Colon (tissue), 2 donors: Measurements from ENCODE around the gene CCT8L2.
"Not testable (repeated sequence)": the region's sequence is repeated elsewhere in the genome, so short reads cannot be mapped to it uniquely, and the experiment has no call there.

Source experiments
- FAIRE-seq: peaks from 2 replicates; lab custom pipeline; 2012; peaks lifted over from hg19 to GRCh38; lab: Jason Lieb, UNC
- donor health status: control.
- donor health status: control.

The CCT8L2 gene

GRCh38 chr22:16592710-16593109 is at the start of gene CCT8L2:
Gene CCT8L2, minus strand, starts transcription at chr22:16592810. Its CDS starts 260 bp downstream, at chr22:16592550.
- FAIRE-seq: not testable (repeated sequence)

GRCh38 chr22:16635442-16635841 is 42.8 kb upstream of the CCT8L2 start:
- not testable (repeated sequence) for FAIRE-seq

GRCh38 chr22:16634092-16634491 is 41.5 kb upstream of the CCT8L2 start:
- FAIRE-seq: not testable (repeated sequence)

- FAIRE-seq: peak; percentile 94
Measured at GRCh38 chr22:16628476-16628875, 35.9 kb upstream of the CCT8L2 start.

- FAIRE-seq: peak; percentile 58
Measured at GRCh38 chr22:16625018-16625417, 32.4 kb upstream of the CCT8L2 start.

- peak; percentile 61 for FAIRE-seq
Measured at GRCh38 chr22:16623595-16623994, 31.0 kb upstream of the CCT8L2 start.

- not testable (repeated sequence) for FAIRE-seq
Measured at GRCh38 chr22:16617516-16617915, 24.9 kb upstream of the CCT8L2 start.

GRCh38 chr22:16616390-16616938 is 23.9 kb upstream of the CCT8L2 start:
- not testable (repeated sequence) for FAIRE-seq

GRCh38 chr22:16615606-16616245 is 23.1 kb upstream of the CCT8L2 start:
- FAIRE-seq: not testable (repeated sequence)

- FAIRE-seq: no peak
Measured at GRCh38 chr22:16609548-16610261, 17.1 kb upstream of the CCT8L2 start.

- no peak for FAIRE-seq
Measured at GRCh38 chr22:16608931-16609330, 16.3 kb upstream of the CCT8L2 start.

GRCh38 chr22:16604257-16604998 is 11.8 kb upstream of the CCT8L2 start:
- not testable (repeated sequence) for FAIRE-seq

- not testable (repeated sequence) for FAIRE-seq
Measured at GRCh38 chr22:16603770-16604242, 11.2 kb upstream of the CCT8L2 start.

GRCh38 chr22:16603448-16603768 is 10.8 kb upstream of the CCT8L2 start:
- FAIRE-seq: no peak

GRCh38 chr22:16602728-16603447 is 10.3 kb upstream of the CCT8L2 start:
- not testable (repeated sequence) for FAIRE-seq

- FAIRE-seq: not testable (repeated sequence)
Measured at GRCh38 chr22:16602224-16602727, 9.7 kb upstream of the CCT8L2 start.

- FAIRE-seq: no peak
Measured at GRCh38 chr22:16601437-16602223, 9.0 kb upstream of the CCT8L2 start.

- not testable (repeated sequence) for FAIRE-seq
Measured at GRCh38 chr22:16600644-16601436, 8.2 kb upstream of the CCT8L2 start.

- not testable (repeated sequence) for FAIRE-seq
Measured at GRCh38 chr22:16599648-16600047, 7.0 kb upstream of the CCT8L2 start.

- FAIRE-seq: not testable (repeated sequence)
Measured at GRCh38 chr22:16595251-16595650, 2.6 kb upstream of the CCT8L2 start.
